Esophagus muscularis mucosa (tissue), 4 donors: ENCODE measurements around the gene TRAPPC3L. TPM values are rescaled to one million over a fixed set of nuclear protein-coding genes. Genes with fewer than 3 reads are reported as not detected.
"Not testable (repeated sequence)": the region's sequence is repeated elsewhere in the genome, so short reads cannot be mapped to it uniquely, and the experiment has no call there.

Source experiments
- DNase-seq: peaks from one replicate; pipeline ENCODE4 v3.0.0-alpha.2; 2017; ENCODE audit errors: extremely low spot score
- H3K27ac ChIP-seq, 4 donors: fragments of 200-600 bp; sonication (generic); replicated peaks in 1 of 4; 1 replicate in 3 of 4; 2 replicates in 1 of 4; pipeline ENCODE4 v1.5.1; 2016 to 2019; ENCODE audit warnings: mild to moderate bottlenecking in 1 of 4
- H3K27me3 ChIP-seq, 4 donors: fragments of 200-600 bp; sonication (generic); one replicate each; pipeline versions ENCODE4 v1.5.1 to v1.6.0; 2016 to 2019
- H3K36me3 ChIP-seq, 4 donors: fragments of 200-600 bp; sonication (generic); one replicate each; pipeline ENCODE4 v1.5.1; 2016 to 2019
- H3K4me1 ChIP-seq, 4 donors: fragments of 200-600 bp; sonication (generic); one replicate each; pipeline ENCODE4 v1.5.1; 2016 to 2019
- H3K4me3 ChIP-seq, 4 donors: fragments of 200-600 bp; sonication (generic); 1 replicate in 2 of 4; 2 replicates in 2 of 4; pipeline ENCODE4 v1.5.1; 2016 to 2019; ENCODE audit warnings: mild to moderate bottlenecking in 4 of 4, moderate library complexity in 1 of 4
- H3K9me3 ChIP-seq, 4 donors: fragments of 200-600 bp; sonication (generic); 1 replicate in 3 of 4; 2 replicates in 1 of 4; pipeline ENCODE4 v1.5.1; 2016 to 2019
- EP300 ChIP-seq: sonication (generic); formaldehyde crosslinking; IDR thresholded peaks from one replicate; pipeline ENCODE4 v1.6.1; 2017; ENCODE audit warnings: antibody characterized with exemption
- POLR2A ChIP-seq: fragments of 450-650 bp; IDR thresholded peaks from one replicate; pipeline ENCODE4 v1.6.1; 2017; ENCODE audit warnings: antibody characterized with exemption, moderate library complexity, mild to moderate bottlenecking, low read depth
- POLR2AphosphoS5 ChIP-seq, 2 donors: sonication (generic); formaldehyde crosslinking; IDR thresholded peaks; one replicate each; pipeline ENCODE4 v1.6.1; 2017; ENCODE audit warnings: antibody characterized with exemption in 2 of 2
- WGBS: methylation state at CpG from one replicate; pipeline ENCODE4 v1.1.5; 2018; 5-methylcytosine and 5-hydroxymethylcytosine counted together
- intact Hi-C: fragments of 100-400 bp; cut with DNase I; formaldehyde crosslinking; loops from one replicate; pipeline ENCODE4 v1.15.1; 2023
- total RNA-seq, 4 donors: library from RNA; depleted of rRNA; stranded (reverse); fragments of >200 nt; gene quantifications; one replicate each; pipeline versions ENCODE4 v1.1.0 to v1.2.1, GENCODE V29; 2016
- TF ChIP-seq, protein P1 (sequence below), 3 experiments: fragments of 200-600 bp in 2 of 3; fragments of 450-650 bp in 1 of 3; sonication (generic) in 2 of 3; IDR thresholded peaks; one replicate each; pipeline ENCODE4 v1.5.1; 2017 to 2019; ENCODE audit warnings: antibody characterized with exemption in 3 of 3, mild to moderate bottlenecking in 2 of 3, moderate library complexity in 1 of 3

TRAPPC3L gene
- total RNA-seq, 4 donors from 2014 or later: 0.42 TPM; not detected in 3

DNA sequence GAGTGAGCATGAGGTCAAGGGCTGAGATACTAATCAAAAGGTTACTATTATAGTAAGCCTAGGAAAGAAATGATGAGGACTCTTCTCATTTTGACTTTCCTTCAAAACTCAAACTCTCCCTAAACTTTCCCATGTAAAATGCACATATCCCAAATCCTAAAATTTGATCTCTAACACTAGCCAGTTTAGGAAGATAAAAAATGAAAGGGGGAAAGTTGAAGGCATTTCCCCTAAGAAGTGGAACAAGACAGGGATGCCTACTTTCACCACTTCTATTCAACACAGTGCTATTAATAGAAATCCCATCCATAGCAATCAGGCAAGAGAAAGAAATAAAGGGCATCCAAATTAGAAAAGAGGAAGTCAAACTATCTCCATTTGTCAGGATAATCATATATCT is 37.0 kb downstream of the TRAPPC3L start:
- no peaks in the 10 kb centered on the region for H3K27me3 ChIP-seq
- no peaks in the 10 kb centered on the region for H3K36me3 ChIP-seq
- no peak overlapping the region for H3K4me3 ChIP-seq
- intact Hi-C loops: no loop called here
- DNase-seq: no peak
- peaks cover 0 to 8% (median 0%) of the 10 kb centered on the region in 4 donors for H3K9me3 ChIP-seq
- no peak overlapping the region for H3K27ac ChIP-seq
- H3K4me1 ChIP-seq: peaks cover 0 to 16% (median 13%) of the 10 kb centered on the region in 4 donors
- TF ChIP-seq, protein P1, sequence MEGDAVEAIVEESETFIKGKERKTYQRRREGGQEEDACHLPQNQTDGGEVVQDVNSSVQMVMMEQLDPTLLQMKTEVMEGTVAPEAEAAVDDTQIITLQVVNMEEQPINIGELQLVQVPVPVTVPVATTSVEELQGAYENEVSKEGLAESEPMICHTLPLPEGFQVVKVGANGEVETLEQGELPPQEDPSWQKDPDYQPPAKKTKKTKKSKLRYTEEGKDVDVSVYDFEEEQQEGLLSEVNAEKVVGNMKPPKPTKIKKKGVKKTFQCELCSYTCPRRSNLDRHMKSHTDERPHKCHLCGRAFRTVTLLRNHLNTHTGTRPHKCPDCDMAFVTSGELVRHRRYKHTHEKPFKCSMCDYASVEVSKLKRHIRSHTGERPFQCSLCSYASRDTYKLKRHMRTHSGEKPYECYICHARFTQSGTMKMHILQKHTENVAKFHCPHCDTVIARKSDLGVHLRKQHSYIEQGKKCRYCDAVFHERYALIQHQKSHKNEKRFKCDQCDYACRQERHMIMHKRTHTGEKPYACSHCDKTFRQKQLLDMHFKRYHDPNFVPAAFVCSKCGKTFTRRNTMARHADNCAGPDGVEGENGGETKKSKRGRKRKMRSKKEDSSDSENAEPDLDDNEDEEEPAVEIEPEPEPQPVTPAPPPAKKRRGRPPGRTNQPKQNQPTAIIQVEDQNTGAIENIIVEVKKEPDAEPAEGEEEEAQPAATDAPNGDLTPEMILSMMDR (IDR thresholded peaks at IDR 0.05): no peak
- TF ChIP-seq EP300 (no peak), POLR2A (no peak), POLR2AphosphoS5 (IDR thresholded peaks at IDR 0.05) (no peak)

- TF ChIP-seq POLR2A (no peak), POLR2AphosphoS5 (IDR thresholded peaks at IDR 0.05) (no peak), EP300 (no peak)
- TF ChIP-seq, protein P1 (IDR thresholded peaks at IDR 0.05): no peak
- Histone ChIP-seq H3K27ac (no peak overlapping the region), H3K27me3 (no peaks in the 10 kb centered on the region), H3K4me1 (peaks cover 0 to 7% (median 1%) of the 10 kb centered on the region in 4 donors), H3K4me3 (no peak overlapping the region), H3K9me3 (peaks cover 0 to 8% (median 0%) of the 10 kb centered on the region in 4 donors), H3K36me3 (no peaks in the 10 kb centered on the region)
- intact Hi-C loops: no loop called here
- 89% methylated on average over 3 of the region's 3 CpGs for WGBS
- DNase-seq: no peak
Measured at GRCh38 chr6:116507324-116507723, 38.2 kb downstream of the TRAPPC3L start.

- intact Hi-C loops: no loop called here
- Histone ChIP-seq H3K9me3 (no peaks in the 10 kb centered on the region), H3K27ac (no peak overlapping the region), H3K4me1 (no peaks in the 10 kb centered on the region), H3K4me3 (no peak overlapping the region), H3K36me3 (no peaks in the 10 kb centered on the region), H3K27me3 (no peaks in the 10 kb centered on the region)
- no peak for DNase-seq
- no peak for TF ChIP-seq POLR2A
- TF ChIP-seq, protein P1 (IDR thresholded peaks at IDR 0.05): no peak
- TF ChIP-seq EP300: no peak
- TF ChIP-seq POLR2AphosphoS5 (IDR thresholded peaks at IDR 0.05): no peak
- WGBS: 59% methylated on average over 2 of the region's 9 CpGs
Measured at GRCh38 chr6:116500969-116501433, 44.5 kb downstream of the TRAPPC3L start.

- WGBS: 36% methylated on average over 3 of the region's 3 CpGs
- Histone ChIP-seq H3K4me1 (no peaks in the 10 kb centered on the region), H3K4me3 (no peak overlapping the region), H3K27ac (no peak overlapping the region), H3K36me3 (no peaks in the 10 kb centered on the region), H3K27me3 (no peaks in the 10 kb centered on the region), H3K9me3 (no peaks in the 10 kb centered on the region)
- TF ChIP-seq EP300: no peak
- TF ChIP-seq POLR2A: no peak
- TF ChIP-seq, protein P1 (IDR thresholded peaks at IDR 0.05): no peak
- TF ChIP-seq POLR2AphosphoS5 (IDR thresholded peaks at IDR 0.05): no peak
- DNase-seq: no peak
- intact Hi-C loops: no loop called here
Measured at GRCh38 chr6:116497113-116497676, 48.3 kb downstream of the TRAPPC3L start.

DNA sequence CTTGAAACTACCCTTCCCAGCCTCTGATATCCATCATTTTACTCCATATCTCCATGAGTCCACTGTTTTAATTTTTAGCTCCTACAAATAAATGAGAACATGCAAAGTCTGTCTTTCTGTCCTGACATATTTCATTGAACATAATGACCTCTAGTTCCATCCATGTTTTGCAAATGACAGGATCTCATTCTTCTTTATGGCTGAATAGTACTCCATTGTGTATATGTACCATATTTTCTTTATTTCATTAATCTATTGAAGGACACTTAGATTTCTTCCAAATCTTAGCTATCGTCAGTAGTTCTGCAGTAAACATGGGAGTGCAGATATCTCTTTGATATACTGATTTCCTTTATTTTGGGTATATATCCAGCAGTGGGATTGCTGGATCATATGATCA is 50.3 kb downstream of the TRAPPC3L start:
- DNase-seq, H3K27ac ChIP-seq, H3K4me1 ChIP-seq, H3K4me3 ChIP-seq, H3K36me3 ChIP-seq, H3K27me3 ChIP-seq, intact Hi-C loops, H3K9me3 ChIP-seq: not testable (repeated sequence)
- 95% methylated on average over 1 of the region's 1 CpG for WGBS
